GM21447 (cell line): ENCODE measurements around the gene UPB1.

Experiments
- ATAC-seq: cut with Tn5 transposase; IDR thresholded peaks from one replicate; pipeline ENCODE4 v1.9.1; 2021; ENCODE audit not compliant: unreplicated experiment

The UPB1 gene

DNA sequence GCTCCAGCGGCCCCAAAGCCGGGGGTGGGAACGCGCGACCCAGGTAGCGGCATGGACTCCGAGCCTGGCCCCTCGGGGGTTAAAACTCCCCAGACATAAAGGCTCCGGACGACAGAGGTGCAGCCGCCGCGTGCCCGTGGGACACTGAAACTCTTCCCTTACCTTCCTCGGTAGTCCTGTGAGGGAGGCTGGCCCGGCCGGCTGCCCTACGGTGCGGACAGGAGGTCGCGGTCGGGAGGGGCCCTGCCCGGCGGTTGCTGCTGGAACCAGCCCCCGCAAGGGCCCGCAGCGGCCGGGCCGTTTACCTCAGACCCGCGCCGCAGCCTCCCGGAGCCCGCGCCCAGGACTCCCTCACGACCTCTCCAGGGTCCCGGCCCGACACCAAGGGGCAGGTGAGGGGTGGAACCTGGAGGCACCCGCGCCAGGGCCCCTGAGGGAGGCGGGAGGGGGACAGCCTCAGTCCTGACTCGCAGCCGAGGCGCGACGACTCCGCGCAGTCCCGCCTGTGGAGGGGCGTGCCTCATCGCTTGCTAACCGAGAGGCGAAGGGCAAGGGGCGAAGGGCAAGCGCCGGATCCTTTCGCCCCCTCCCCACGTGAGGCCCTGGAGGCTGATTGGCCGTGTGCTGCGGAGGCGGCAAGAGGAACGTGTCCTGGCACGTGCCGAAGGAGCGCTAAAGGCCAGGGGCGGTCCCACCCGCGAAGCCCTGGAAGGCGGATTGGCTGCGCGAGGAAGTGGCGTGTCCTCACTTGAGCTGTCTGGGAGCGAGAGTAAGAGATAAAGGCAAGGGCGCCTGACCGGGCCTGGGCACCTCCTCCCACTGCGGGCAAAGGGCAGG lies at the start of gene UPB1:
TSS of gene UPB1 (plus strand) at position 805 of the 837 bp plus-strand sequence. CDS start 72 bp downstream, outside the sequence.
- no peak for ATAC-seq

DNA sequence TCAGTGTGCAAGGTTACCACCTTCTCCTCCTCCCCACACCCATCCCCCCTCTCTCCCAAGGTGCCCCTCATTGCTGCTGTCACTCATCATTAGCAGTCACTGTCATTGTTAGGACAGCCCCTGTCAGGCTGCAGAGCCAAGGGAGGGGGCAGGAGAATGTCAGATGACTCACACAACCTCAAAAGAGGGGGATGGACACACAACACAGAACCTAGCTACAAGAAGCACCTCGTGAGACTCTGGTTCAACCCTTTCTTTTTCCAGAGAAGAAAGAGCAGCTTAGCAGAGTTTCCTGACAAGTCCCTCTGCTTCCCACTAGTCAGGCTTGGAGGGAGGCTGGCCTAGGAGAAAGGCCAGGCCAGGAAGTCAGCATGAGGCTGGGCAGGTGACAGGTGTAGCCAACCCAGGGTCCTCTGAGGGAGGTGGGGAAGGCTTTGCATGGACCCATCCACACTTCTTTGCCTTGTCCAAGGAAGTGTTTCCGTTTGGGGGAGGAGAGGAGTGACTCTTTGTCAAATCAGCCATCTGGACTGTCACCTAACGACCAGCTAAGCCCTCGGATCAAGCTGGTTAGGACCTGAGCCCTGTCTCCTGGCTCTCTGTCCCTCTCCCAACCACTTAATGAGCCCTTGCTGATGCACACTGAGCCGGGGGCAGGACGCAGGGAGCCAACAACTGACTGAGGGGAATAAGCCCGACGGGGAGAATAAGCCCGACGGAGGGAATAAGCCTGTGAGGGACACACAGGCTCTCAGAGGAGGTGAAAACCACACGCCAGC lies 49.5 kb upstream of the UPB1 start:
- ATAC-seq = no peak

DNA sequence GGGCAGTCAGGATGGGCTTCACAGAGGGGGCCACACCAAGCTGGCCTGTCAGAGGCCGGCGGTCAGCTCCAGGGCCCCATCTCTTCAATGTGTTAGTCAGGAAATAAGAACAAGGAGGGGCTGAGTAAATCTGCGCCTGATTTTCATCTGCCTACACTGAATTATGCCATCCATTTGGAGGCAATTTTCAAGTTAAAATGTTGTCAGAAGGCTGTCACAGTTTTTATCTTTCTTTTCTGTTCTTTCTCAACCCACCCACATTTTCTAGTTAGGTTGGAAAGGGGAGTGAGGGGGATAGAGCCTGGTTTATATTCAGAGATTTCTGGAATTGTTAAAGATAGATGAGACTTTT lies 48.9 kb upstream of the UPB1 start:
- no peak for ATAC-seq

DNA sequence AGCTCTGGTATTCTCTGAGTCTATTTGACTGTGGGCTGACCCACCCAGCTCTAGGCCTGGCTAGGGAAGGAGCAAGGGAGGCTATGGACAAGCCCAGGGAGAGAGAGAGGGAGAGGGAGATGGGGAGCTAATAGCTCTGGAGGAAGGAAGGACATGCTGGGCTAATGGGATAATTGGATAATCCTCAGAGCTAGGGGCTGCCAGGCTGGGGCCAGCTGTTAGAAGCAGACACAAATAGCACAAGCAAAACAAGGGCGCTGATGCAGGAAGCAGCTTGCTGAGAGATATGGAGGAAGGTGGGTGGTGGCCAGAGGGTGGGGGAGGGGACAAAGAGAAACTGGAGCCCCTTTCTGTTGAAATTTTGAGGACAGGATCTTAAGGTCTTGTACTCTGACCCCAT lies 44.5 kb upstream of the UPB1 start:
- ATAC-seq = no peak

DNA sequence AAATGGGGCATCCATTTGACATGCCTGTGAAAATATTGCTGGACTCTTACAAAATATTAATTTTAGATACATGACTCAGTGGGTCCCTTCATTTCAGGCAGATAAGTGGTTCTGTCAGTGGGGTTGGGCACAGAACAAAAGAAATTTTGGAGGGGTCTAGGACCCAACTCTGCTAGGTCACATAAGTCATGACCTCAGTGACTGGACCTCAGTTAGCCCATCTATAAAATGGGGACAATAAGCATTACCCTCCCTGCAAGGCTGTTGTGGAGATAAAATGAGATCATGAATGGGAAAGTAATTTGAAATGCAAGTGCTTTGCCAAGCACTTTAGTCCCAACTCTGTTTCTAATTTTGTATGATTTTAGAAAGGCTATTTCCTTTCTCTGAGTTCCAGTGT lies 44.0 kb upstream of the UPB1 start:
- ATAC-seq = no peak

DNA sequence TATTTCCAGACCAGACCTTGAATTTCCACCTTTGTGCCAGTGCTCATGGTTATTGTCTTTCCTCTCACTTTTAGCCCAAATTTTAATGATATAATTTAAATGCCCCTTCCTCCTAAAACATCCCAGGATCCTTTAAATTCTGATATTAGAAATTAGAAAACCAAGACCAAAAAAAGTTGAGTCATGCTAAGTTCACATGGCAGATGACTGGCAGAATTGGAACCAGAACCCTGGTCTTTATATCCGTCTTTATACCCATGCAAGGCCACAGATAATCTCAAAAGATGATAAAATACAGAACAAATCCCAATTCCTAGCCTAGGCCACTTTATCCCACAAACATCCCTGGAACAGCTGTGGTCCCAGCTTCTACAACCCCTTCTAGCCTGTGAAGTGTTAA lies 41.3 kb upstream of the UPB1 start:
- no peak for ATAC-seq

DNA sequence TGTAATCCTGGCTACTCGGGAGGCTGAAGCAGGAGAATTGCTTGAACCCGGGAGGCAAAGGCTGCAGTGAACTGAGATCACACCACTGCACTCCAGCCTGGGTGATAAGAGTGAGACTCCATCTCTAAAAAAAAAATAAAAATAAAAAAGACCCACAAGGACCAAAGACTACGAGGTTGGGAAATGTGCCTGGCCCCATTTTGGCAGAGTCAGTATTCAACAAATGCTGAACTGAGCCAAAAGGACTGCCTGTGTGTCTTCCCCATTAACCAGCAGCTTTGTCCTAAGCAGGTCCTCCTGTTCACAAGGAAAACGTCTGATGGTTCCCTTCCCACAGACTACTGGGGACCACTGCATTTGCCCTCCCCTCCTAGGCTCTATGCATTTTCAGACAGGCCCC lies 40.1 kb upstream of the UPB1 start:
- ATAC-seq = no peak

DNA sequence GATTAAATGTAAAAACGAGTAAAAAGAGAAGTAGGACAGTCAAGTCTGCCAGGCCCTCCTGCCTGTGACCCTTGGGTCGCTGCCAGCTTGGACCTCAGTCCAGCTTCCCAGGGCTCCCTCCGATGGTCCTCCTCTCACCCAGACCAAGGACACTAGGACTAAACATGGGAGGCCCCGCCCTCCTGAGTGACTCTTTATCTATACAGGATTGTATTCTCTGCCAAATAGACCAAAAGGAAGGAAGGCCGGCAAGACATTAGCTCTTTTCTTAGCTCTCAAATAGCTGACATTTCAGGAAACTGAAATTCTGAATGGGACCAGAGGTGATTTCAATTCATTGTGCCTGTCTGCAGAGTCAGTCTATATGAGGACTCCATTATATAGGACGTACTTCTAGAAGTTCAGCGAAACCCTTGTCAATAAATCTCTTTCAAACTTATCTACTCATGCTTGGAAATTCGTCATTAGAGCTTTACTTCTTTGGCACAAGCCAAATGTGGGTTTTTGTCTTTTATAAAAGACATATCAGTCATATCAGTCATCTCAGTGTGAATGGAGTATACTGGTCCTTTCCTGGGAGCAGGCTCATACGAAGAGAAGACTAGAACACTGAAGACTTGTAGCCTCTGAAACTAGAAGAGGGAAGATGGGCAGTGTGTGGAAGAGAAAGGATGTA lies 39.2 kb upstream of the UPB1 start:
- no peak for ATAC-seq

DNA sequence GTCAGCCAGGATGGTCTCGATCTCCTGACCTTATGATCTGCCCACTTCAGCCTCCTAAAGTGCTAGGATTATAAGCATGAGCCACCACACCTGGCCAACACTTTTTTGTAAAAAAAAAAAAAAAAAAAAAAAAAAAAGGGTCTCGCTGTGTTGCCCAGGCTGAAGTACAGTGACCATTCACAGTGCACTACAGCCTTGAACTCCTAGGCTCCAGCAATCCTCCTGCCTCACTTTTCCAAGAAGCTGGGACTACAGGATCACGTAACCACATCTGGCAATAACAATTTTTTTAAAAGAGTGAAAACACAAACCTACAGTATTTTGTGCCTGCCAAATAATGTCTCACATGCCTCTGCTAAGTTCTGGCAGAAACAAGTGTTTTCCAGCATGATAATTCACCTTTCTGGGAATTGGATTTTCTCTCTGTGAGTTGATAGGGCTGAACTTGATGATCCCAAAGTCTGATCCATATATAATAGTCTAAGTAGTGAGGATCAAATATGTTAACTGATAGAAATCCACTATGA lies 37.2 kb upstream of the UPB1 start:
- ATAC-seq = no peak

DNA sequence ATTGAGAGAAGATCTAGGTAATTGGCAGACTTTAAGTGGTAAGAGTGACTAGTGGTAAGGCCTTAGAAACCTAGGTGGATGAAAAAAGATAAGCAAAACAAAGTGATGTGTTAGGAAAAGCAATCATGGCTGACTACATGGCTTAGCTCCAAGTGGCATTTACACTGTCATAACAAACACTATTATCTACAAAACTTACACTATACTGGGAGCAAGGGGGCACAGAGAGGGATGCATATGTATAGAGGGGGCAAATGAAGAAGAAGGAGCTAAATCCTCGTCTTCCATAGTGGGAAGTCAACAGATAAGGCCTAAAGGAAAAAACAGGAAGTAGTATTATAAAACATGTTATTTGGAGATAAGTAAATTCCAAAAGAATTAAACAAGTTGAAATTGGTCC lies 35.2 kb upstream of the UPB1 start:
- no peak for ATAC-seq

DNA sequence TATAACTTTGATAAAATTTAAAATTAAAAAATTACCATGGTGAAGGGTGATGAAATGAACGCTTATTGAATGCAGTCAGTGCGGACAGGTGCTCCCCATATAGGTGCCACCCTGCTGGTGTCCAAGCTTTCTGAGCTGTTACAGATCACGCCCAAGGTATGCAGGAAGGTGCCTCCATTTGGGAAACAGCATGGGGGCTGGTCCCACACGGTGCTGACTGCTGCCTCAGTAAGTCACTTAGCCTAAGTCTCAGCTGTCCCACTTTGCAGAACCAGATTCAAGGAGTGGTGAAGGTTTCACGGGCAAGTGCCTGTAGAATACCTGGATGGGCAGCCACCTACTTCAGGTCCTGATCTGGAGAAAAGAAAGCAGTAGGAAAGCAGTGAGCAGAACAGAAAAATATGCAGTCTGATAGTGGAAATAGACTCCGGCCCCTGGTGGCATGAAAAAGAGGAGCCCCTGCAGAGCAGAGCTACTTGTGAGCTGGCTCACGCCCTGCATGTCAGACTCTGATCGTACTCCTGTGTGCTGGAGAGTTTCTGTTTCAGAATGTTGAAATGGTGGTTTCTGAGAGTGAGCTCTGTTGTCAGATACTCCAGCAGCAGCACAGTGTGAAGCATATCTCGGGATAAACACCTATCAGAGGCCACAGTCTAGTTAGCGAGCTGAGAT lies 34.6 kb upstream of the UPB1 start:
- no peak for ATAC-seq

DNA sequence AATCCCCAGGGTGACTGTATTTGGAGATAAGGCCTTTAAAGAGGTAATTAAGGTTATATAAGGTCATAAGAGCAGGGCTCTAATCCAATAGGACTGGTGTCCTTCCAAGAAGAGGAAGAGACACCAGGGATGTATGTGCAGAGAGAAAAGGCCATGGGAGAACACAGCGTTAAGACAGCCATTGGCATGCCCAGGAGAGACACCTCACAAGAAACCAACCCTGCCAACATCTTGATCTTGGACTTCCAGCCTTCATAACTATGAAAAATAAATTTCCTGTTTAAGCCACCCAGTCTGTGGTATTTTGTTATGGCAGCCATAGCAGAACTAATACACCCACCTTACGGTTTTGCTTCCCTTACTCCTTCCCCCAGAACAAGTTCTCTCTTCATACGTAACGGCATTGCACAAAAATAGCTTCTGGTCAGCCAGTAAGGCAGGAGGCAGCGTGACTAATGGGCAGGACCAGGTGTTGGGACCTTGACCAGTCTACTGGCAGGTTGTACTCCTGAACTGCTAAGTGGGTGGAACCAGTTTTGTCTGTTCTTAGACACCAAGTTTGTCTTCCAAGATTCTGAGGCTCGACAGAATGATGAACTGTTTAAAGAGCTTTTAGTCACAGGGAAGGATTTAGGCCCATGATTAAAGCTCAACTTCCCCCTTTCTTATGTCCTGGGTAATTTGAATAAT lies 31.9 kb upstream of the UPB1 start:
- ATAC-seq = no peak

DNA sequence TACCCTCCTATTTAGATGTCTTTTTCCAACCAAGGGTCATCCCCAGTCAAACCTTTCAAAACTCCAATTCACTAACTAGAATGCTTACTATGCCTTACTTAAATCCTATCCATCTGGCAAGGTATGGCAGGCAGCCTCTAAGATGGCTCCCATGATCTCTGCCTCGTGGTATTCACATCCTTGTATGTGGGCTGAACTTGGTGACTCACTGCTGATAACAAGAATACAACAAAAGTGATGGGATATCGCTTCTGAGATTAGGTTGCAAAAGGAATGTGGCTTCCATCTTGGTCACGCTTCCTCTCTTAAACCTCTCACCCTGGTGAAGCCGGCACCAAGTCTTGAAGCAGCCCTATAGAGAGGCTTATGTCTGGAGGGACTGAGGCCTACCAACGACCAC lies 29.6 kb upstream of the UPB1 start:
- no peak for ATAC-seq

DNA sequence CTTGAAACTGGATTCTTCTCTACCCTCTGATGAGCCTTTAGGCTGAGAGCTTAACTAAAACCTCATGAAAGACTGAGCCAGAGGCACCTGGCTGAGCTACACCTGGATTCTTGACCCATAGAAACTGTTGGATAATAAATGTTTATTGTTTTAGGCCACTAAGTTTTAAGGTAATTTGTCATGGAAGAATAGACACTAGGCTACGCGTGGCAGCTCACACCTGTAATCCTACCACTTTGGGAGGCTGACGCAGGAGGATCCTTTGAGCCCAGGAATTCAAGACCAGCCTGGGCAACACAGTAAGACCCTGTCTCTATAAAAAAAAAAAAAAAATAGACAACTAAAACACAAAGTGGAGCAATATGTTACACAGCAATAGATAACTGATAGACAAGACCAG lies 29.2 kb upstream of the UPB1 start:
- no peak for ATAC-seq

DNA sequence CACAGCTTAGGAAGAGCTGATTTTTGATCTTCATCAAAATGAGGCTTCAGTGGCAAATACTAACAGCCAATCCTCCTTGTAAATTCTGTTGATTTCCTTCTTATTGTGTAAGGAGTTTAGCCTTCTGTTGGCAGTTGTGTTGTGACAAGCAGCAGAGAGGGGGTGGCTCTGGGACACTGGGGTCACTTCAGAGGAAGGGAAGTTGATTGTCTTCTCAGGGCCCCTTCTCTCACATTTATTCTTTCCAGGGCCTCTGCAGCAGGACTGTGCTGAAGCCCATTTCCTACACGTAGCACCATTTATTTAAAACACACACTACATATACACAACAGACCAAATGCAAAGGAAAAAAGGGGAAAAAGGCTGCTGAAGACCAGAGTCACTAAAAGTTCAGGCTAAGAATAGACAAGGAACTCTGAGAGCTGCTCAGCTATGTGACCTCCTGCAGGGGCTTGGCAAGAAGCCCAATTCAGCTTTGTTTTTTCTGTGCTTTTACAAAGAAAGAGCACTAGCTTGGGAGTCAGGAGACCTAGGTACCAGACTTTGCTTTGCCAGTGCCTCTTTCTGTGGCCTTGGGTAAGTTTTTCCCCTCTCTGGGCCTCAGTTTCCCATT lies 28.3 kb upstream of the UPB1 start:
- no peak for ATAC-seq

DNA sequence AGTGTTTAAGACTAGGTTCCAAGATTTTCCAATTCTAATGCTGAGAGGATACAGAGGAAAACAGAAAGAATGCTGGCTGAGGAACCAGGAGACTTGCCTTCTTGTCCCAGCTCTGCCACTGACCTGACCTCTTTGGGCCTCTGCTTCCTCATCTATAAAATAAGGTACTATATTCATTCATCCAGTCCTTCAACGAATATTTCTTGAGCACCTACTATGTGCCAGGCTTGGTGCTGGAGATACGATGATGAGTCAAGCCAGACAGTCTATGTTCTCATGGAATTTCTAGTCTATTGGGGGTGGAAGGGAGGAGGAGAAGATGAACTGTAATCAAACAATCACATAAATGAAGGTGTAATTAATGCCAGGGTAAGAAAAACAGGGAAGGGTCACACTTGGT lies 27.8 kb upstream of the UPB1 start:
- no peak for ATAC-seq

DNA sequence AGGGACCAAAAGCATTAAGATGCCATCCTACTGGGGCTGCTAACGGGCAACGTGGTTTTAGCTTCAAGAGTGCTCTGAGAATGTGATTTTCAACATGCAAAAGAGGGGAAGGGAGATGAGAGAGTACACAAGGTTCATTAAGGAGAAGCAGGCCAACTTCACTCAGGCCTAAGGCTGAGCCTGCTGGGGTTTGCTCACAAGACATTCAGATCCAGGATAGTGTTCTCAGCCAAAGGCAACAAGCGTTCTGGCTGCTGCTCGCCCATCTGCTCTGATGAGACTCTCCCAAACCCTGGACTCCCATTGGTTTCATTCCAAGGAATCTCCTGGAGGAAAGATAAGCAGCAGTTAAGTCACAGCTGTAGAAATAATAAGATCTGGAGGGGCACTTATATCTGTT lies 23.6 kb upstream of the UPB1 start:
- no peak for ATAC-seq

DNA sequence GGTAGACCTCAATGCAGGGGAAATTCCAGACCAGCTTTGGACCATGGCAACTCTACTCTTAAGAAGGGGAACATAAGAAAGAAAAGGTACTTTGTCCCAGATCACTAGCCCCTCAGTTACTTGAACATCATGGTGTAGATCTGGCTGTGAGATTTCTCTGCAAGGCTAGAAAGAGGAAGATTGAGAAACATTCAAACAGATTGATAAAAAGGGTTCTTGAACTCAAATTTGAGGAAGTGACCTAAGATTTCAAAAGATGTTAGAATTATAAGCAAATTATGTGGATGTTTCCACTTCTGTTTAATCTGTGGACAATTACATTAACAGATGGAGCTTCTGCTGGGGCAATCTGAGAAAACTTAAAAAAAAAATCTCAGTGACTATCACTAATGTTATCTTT lies 21.8 kb upstream of the UPB1 start:
- no peak for ATAC-seq

DNA sequence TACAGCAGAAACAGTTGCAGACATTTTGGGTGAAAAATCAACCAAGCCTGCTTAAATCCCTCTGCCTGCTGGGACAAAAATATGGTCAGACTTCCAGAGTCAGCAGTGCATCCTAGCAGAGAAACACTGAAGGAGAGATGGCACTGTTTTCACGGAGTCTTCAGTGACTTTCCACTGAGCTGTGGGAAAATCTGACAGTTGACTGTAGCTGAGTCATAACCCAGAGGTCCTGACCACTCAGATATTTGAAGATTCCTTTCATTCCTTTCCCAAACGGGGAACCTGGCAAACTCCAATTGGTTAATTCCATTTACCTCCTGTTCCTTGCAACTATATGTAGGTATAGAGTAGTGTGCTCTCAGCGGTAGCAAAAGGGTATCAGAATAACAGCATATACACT lies 20.9 kb upstream of the UPB1 start:
- ATAC-seq = no peak

DNA sequence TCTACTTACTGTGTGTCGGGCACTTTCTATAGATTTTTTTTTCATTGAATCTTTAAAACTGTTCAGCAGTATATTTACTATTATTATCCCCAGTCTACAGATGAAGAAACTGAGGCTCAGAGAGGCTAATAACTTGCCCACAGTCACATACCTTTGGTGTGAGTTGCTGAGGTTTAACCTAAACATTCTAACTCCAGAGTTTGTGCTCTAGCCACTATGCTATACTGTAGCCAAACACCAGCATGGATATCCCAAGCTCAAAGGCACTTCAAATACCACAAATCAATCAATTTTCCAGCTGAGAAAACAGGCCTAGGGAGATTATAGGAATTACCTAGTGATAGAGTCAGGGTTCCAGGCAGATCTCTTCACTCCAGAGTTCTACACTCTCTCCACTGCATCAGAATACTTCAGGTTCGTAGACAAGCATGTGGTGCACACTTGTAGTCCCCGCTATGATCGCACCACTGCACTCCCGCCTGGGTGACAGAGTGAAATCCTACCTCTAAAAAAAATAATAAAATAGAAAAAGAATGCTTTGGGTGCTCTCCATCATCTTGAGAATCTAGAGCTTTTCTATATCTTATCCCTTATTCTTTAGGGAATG lies 20.4 kb upstream of the UPB1 start:
- ATAC-seq = no peak
